Peyer's patch (tissue), 4 donors: ENCODE measurements around the gene SPOCK2. TPM values are rescaled to one million over a fixed set of nuclear protein-coding genes. Genes with fewer than 3 reads are reported as not detected.
A peak's percentile ranks its signal among the peaks of the same experiment; 100 is the strongest.

Experiments
- DNase-seq, 3 donors: peaks; one replicate each; pipeline ENCODE4 v3.0.0-alpha.2; 2017 to 2019
- H3K27ac ChIP-seq, 4 donors: fragments of 200-600 bp; sonication (generic); one replicate each; pipeline ENCODE4 v1.5.1; 2016 to 2019
- H3K27me3 ChIP-seq, 2 donors: fragments of 200-600 bp; sonication (generic); one replicate each; pipeline ENCODE4 v1.5.1; 2019
- H3K36me3 ChIP-seq, 3 donors: fragments of 200-600 bp; sonication (generic); one replicate each; pipeline ENCODE4 v1.5.1; 2016 to 2019
- H3K4me1 ChIP-seq, 4 donors: fragments of 200-600 bp; sonication (generic); one replicate each; pipeline ENCODE4 v1.5.1; 2016 to 2019
- H3K4me3 ChIP-seq, 4 donors: fragments of 200-600 bp; sonication (generic); 1 replicate in 3 of 4; 2 replicates in 1 of 4; pipeline ENCODE4 v1.5.1; 2016 to 2019; ENCODE audit warnings: mild to moderate bottlenecking in 1 of 4
- H3K9me3 ChIP-seq, 4 donors: fragments of 200-600 bp; sonication (generic); one replicate each; pipeline ENCODE4 v1.5.1; 2016 to 2019; ENCODE audit warnings: mild to moderate bottlenecking in 1 of 4
- CTCF ChIP-seq, 6 experiments: fragments of 450-650 bp in 4 of 6; fragments of 200-600 bp in 2 of 6; sonication (generic) in 1 of 6; IDR thresholded peaks; one replicate each; pipeline ENCODE4 v1.5.1; 2017 to 2019; ENCODE audit warnings: antibody characterized with exemption in 6 of 6, mild to moderate bottlenecking in 3 of 6, moderate library complexity in 1 of 6
- POLR2A ChIP-seq, 2 donors: fragments of 450-650 bp; IDR thresholded peaks; one replicate each; pipeline ENCODE4 v1.5.1; 2017; ENCODE audit warnings: antibody characterized with exemption in 2 of 2, mild to moderate bottlenecking in 2 of 2, moderate library complexity in 2 of 2
- total RNA-seq, 4 donors: library from RNA; depleted of rRNA; stranded (reverse); fragments of >200 nt; gene quantifications; one replicate each; pipeline ENCODE4 v1.1.0, GENCODE V29; 2016

Gene SPOCK2
- total RNA-seq, 4 donors from 2014 or later = 8.3 to 54.5 (median 11.4) TPM

- Histone ChIP-seq H3K9me3 (no peaks in the 10 kb centered on the region), H3K4me1 (no peaks in the 10 kb centered on the region)
- TF ChIP-seq CTCF (IDR thresholded peaks at IDR 0.05) = no peak
- no peak for TF ChIP-seq POLR2A (IDR thresholded peaks at IDR 0.05)
Measured at GRCh38 chr10:72068126-72068765, 20.1 kb downstream of the SPOCK2 start.

GRCh38 chr10:72067463-72068125 lies 20.8 kb downstream of the SPOCK2 start:
- H3K4me1 ChIP-seq = no peaks in the 10 kb centered on the region
- no peak overlapping the region for H3K4me3 ChIP-seq
- no peak overlapping the region for H3K27ac ChIP-seq
- H3K36me3 ChIP-seq = no peaks in the 10 kb centered on the region
- TF ChIP-seq POLR2A (IDR thresholded peaks at IDR 0.05) (no peak), CTCF (IDR thresholded peaks at IDR 0.05) (no peak)
- H3K9me3 ChIP-seq = no peaks in the 10 kb centered on the region
- no peaks in the 10 kb centered on the region for H3K27me3 ChIP-seq
- no peak for DNase-seq

More at GRCh38 chr10:72068126-72068765, 20.1 kb downstream of the SPOCK2 start:
- no peak for DNase-seq
- no peaks in the 10 kb centered on the region for H3K36me3 ChIP-seq
- no peaks in the 10 kb centered on the region for H3K27me3 ChIP-seq
- no peak overlapping the region for H3K4me3 ChIP-seq
- no peak overlapping the region for H3K27ac ChIP-seq

- no peaks in the 10 kb centered on the region for H3K9me3 ChIP-seq
- H3K4me3 ChIP-seq = no peak overlapping the region
- no peaks in the 10 kb centered on the region for H3K27me3 ChIP-seq
- no peak overlapping the region for H3K27ac ChIP-seq
- TF ChIP-seq POLR2A (IDR thresholded peaks at IDR 0.05) (no peak), CTCF (IDR thresholded peaks at IDR 0.05) (no peak)
- no peak for DNase-seq
- no peaks in the 10 kb centered on the region for H3K36me3 ChIP-seq
- H3K4me1 ChIP-seq = no peaks in the 10 kb centered on the region
Measured at GRCh38 chr10:72066318-72067284, 21.8 kb downstream of the SPOCK2 start.

GRCh38 chr10:72065439-72066025 lies 22.8 kb downstream of the SPOCK2 start:
- no peaks in the 10 kb centered on the region for H3K36me3 ChIP-seq
- no peak overlapping the region for H3K4me3 ChIP-seq
- DNase-seq = no peak
- H3K4me1 ChIP-seq = no peaks in the 10 kb centered on the region
- H3K27me3 ChIP-seq = no peaks in the 10 kb centered on the region
- no peaks in the 10 kb centered on the region for H3K9me3 ChIP-seq
- no peak overlapping the region for H3K27ac ChIP-seq
- no peak for TF ChIP-seq POLR2A (IDR thresholded peaks at IDR 0.05)
- TF ChIP-seq CTCF (IDR thresholded peaks at IDR 0.05) = no peak

GRCh38 chr10:72063703-72064391 lies 24.5 kb downstream of the SPOCK2 start:
- Histone ChIP-seq H3K36me3 (no peaks in the 10 kb centered on the region), H3K27me3 (no peaks in the 10 kb centered on the region), H3K4me3 (no peak overlapping the region), H3K27ac (no peak overlapping the region), H3K4me1 (no peaks in the 10 kb centered on the region), H3K9me3 (no peaks in the 10 kb centered on the region)
- peak in 1 of 3 donors; percentile 83 for DNase-seq
- no peak for TF ChIP-seq CTCF (IDR thresholded peaks at IDR 0.05)
- TF ChIP-seq POLR2A (IDR thresholded peaks at IDR 0.05) = no peak
